ENCODE measurements around the gene UQCRC1.

The UQCRC1 gene

DNA sequence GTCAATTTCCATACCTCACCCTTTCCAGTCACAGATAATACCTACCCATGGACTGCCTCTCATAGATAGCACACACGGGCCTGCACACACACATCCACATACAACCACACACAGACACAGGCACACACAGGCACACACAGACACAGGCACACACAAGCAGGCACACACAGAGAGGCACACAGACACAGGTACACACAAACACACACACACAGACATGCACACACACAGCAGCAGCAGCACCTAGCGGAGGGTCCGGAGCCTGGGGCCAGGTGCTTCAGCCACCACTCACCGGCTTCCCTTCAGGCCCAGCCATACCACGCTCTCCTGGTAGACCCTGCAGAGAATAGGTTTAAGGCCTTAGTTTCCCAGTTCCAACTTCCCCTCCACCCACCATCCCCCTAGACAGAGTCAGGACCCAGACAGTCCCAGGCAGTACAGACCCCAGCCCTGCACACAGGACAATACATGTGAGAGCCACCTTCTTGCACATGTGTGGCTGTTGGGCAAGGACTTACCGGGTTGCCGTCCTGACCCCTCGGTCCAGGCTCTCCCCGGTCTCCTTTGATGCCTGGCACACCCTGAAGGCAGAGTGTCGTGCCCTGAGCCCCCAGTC, 35.4 kb downstream of the UQCRC1 start:
- no peak for DNase-seq (ENCODE audit: low read depth in 1 of 2, low spot score in 1 of 2)

DNA sequence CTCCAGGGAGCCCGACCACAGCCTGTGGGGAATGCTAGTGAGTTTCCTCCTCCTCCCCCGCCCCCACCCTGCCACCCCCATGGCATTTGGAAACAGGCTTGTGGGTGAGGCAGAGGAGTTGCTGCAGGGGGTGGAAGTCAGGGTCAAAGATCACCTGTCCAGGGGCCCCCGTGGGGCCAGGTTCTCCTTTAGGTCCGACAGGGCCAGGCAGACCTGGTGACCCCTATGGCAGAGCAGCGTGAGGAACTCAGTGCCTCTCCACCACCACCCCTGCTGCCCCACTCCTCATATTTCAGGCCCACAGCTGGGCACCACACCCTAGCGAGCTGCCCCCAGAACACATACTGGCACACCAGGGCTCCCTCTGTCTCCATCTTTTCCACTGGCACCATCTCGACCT, 36.9 kb downstream of the UQCRC1 start:
- no peak for DNase-seq (ENCODE audit: low read depth in 1 of 2, low spot score in 1 of 2)

DNA sequence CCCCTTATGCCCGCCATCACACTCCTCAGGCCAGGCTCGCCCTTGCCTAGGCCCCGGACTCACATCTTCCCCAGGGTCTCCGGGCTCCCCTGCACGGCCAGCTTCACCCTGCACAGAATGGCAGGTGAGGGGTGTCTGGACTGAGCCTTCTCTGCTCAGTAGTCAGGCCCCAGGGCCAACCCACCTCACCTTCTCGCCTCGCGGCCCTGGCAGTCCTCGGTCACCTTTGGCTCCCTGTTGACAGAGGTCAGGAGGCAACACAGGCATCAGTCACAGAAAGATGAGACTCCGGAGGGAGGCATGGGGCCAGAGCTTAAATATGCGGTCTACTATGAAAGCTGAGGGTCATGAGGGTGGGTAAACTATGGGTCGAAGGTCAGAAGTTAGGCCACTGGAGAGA, 37.5 kb downstream of the UQCRC1 start:
- DNase-seq (ENCODE audit: low read depth in 1 of 2, low spot score in 1 of 2), result no peak

DNA sequence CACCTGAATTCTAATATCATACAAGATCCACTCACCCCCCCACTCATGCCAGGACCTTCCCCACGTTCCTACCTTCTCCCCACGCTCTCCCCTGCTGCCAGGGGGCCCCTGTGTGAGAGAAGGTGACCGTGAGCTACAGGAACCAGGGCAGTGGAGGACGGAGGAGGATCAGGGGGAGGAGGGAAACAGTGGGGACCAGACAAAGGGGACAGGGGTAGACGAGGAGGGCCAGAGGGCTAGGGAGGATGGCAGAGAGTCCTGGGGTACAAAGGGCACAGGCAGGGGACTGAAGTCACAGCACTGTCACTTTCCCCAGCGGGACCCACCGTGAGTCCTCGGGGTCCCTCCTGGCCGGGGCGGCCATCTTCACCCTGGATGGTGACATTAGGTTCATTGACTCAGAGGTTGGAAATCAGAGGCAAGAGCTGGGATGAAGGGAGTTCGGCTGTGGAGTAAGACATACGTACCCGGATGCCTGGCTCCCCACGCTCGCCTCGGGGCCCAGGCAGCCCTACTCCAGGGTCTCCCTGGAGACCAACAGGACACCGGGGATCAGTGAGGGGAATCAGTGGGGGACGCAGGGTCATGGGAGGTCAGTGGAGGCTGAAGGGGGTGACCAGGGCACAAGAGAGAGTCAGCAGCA, 39.5 kb downstream of the UQCRC1 start:
- DNase-seq (ENCODE audit: low read depth in 1 of 2, low spot score in 1 of 2), result no peak

DNA sequence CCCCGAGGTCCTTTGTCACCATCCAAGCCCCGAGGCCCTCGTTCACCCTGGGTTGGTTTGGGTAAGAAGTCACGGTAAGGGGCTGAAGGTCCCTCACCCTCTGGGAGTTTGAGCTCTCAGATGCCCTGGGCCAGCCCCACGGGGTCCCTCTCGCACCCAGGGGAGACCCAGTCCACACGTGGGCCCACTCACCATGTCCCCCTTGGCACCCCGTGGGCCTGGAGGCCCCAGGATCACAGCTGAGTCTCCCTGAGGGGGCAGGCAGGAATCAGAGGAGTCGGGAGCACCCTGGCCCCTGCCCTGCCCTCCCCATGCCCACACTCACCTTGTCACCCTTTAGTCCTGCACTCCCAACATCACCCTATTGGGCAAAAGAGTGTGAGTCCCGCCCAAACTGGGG, 40.0 kb downstream of the UQCRC1 start:
- no peak for DNase-seq (ENCODE audit: low read depth in 1 of 2, low spot score in 1 of 2)

DNA sequence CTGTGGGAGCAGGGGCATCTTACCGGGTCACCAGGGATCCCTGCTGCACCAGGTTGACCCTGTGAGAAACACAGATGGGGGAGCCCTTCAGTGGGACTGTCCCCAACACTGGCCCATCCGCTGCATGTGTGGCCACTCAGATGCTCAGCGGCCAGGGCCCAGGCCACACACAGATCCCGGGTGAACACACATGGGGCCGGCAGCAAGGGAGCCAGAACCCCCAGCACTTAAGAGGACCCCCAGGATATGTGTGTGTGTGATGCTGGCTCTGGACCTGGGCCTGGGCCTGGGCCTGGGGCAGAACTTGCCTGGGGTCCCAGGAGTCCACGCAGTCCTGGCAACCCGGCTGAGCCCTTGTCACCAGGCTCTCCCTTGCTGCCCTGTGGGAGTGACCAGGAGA, 41.0 kb downstream of the UQCRC1 start:
- DNase-seq (ENCODE audit: low read depth in 1 of 2, low spot score in 1 of 2), result no peak

DNA sequence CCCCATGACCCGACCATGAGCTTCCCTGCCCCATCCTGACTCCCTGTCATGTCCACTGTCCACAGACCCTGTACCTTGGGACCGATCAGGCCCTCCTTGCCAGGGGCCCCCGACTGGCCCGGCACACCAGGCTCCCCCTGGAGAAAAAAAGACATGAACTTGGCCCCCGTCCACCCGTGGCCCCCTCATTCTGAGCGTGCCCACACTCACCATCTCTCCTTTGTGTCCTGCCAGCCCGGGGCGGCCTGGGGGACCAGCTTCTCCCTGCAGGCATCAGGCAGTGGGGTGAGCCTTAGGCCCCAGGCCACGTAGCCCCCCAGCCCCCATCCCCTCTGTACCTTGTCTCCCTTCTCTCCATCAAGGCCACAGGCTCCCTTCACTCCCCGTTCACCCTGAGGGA, 41.9 kb downstream of the UQCRC1 start:
- DNase-seq (ENCODE audit: low read depth in 1 of 2, low spot score in 1 of 2), result no peak

DNA sequence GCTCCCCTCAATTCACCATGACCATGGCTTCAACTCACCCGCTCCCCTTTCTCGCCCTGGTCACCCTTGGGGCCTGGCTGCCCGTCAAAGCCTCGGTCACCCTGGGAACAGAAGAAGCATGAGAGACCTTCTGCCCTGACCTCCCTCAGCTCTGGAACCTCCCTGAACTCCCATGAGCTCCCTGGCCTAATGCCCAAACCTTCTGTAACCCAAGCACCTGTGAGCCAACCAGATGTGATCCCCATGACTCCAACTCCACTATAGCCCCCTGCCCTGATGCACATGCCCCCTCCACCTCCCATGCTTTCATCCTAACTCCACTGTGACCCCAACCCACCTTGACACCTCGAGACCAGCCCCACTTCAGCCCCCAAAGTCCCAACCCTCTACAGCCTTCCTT, 42.4 kb downstream of the UQCRC1 start:
- DNase-seq (ENCODE audit: low read depth in 1 of 2, low spot score in 1 of 2), result no peak

DNA sequence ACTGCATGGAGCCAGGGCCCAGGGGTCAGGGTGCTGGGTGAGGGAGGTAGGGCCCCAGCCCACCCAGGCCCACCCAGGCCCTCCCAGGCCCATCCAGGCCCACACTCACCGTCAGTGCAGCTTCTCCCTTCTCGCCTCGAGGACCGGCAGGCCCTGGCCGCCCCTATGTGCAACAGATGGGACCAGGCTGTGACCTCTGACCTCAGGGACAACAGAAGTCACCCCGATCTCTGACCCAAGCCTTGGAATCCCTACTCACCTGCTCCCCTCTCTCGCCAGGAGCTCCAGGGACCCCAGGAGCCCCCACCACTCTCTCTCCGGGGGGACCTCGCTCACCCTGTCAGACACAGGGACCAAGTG, 43.1 kb downstream of the UQCRC1 start:
- DNase-seq (ENCODE audit: low read depth in 1 of 2, low spot score in 1 of 2), result no peak

DNA sequence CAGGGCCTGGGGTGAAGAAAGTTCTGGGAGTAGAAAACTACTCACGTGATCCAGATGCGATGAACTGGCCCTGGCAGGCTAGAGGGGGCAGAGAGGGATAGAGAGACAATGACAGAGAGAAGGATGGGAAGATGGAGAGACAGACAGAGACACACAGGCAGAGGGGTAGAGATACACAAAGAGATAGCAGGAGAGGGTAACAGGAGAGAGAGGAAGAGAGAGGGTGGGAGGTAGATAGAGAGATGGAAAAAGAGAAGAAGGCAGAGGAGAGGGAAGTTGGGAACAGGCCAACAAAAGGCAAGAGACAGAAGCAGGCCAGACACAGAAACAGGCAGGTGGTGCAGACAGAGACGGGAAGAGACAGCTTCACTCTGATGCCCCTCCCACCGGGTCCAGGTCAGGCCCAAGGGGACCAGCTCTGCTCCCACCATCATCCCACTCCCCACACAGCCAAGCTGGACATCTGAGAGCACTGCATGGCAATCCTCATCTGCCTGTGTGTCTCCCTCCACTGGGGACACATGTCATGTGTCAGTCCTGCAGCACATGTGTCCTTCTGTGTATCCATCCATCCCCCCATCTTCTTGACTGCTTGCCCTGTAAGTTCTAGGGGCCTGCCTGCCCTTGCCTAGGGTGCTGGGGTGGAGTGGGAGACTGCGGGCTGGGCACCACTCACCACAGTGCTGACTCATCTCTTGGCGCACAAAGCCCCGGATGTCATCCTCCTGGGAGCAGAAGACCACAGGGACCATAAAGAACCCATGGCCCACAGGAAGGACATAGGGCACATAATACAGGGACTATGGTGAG, 43.6 kb downstream of the UQCRC1 start:
- no peak for DNase-seq (ENCODE audit: low read depth in 1 of 2, low spot score in 1 of 2)

DNA sequence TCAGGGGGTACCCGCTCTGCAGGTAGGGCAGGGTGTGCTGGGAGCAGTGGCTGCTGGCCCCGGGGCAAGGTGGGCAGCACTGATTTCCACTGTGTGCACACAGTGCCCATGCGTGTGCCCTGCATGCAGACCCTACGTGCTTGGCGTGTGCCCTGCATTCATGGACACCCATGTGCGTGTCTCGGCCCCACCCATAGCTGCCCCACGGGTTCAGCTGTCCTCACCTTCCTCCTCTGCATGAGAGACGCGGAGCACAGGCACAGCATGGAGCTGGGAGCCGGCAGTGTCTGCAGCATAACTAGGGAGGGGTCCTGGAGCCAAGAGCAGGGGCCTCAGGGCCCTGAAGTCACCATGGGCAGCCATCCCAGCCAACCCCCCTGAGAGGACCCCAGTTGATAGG, 44.3 kb downstream of the UQCRC1 start:
- DNase-seq (ENCODE audit: low read depth in 1 of 2, low spot score in 1 of 2), result no peak

DNA sequence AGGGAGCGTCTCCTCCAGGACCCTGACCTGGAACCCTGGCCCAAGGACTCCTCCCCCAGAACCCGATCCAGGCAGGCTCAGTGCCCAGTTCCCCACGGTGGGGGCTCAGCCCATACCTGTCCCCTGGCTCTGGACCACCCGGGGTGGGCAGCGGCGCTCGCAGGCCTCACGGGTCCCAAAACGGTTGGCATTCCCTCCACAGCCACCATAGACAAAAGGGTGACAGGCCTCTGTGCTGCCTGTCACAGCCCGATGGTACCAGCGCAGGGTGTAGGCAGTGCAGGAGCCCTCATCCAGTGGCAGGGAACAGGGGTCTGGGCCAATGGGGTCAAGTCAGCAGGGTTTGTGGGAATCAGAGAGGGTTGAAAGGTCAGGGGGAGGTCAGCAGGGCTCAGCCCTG, 44.8 kb downstream of the UQCRC1 start:
- DNase-seq (ENCODE audit: low read depth in 1 of 2, low spot score in 1 of 2), result no peak

DNA sequence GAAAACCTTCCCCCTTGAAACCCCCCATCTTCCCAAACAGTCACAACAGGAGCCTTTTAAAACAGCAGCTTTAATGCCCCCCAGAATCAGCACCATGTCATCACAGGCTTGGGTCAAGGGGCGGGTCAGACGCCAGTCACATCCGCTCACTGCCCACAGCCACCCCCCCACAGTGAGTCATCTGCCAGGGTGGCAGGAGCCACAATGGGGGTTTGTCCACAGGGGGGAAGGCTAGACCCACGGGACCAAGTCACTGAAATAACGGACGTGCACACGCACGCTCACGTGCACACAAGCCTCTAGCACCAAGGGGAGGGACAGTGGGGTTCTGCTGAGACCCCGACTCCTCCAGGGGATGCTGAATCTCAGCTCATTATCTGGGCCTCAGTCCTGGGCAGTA, 45.4 kb downstream of the UQCRC1 start:
- DNase-seq (ENCODE audit: low read depth in 1 of 2, low spot score in 1 of 2), result no peak

DNA sequence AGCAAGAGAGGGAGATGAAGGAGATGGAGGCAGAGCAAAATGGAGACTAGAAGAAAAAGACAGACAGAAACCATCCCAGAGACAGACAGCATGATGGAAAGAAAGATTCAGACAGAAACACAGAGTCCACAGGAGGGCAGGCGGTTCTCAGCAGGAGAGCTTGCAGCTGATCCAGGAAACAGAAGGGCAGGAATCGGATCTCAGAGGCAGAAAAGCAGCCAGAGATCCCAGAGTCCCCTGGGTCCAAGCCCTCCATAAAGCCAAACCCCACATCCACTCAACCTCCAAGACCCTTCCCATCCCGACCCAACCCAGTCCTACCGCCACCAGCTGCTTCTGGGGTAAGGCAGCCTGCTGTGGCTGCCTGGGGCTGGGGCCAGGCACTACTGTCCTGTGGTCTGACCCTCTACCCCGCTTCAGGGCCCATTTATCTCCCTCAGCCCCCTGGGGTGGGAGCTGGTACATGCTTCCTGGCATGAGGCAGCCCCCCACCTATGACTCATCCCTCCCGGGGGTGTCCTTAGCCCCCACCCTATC, 46.0 kb downstream of the UQCRC1 start, which contains the start of gene UCN2:
Gene UCN2 (minus strand): TSS at position 400 of the 537 bp plus-strand sequence. CDS start 657 bp downstream, outside the sequence.
- DNase-seq (ENCODE audit: low read depth in 1 of 2, low spot score in 1 of 2), result no peak

DNA sequence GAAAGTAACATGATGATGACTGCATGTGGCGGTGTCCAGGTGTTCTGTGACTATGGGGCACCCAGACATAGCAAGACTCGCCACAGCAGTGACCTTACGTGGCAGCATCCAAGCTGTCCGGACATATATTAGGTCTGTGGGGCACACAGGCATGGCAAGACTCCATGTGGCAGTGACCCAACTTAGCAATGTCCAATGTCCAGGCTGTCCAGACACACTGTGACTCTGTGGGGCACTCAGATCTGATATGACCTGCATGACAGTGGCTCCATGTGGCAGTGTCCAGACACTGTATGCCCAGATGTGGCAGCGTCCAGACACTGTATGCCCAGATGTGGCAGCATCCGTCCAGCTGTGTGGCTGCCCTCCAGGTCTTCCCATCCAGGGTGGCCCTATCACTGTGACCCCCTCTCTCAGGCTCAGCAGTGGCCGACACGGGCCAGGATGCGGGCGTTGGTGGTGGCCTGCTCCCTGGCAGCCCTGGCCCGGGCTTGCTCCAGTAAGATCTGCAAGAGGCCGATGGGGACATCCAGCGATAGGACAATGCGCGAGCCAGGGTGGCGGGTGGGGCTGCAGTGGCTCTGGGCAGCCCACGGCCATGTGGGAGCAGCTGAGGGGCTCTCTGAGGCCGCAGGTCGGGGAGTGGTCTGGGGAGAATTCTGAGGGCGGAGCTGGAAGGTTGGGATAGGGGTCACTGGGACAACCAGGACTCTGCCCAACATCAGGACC, 46.9 kb downstream of the UQCRC1 start:
- no peak for DNase-seq (ENCODE audit: low read depth in 1 of 2, low spot score in 1 of 2)

DNA sequence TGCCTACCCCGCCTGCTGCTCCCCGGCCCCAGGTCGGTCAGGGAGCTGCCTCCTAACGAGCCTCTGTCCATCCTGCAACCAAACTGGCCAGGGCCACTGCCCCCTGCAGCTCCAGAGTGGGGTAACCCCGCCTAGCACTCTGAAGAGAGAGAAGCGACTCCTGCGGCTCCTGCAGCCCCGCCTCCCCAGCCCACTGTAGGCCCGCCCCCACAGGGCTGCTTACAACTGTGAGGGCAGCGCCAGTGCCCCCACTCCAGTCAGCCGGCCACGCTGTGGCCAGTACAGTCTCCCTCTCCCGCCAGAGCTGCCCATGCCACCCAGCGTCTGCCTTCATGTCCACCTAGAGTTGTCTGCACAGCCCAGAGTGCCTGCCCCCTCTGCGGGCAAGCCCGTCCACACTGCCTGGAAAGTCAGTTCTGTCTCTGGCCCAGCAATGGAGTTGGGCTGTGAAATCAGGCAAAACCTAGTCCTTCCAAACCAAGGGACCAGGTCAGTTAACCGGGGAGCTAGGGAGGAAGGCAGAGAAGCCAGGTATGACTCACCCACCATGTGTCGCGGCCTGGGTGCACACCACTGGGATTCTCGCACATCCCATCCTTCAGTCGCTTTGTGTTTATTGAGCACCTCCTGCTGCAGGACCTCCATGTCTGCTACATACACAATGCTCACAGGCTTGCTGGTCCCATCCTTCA, 48.3 kb downstream of the UQCRC1 start:
- no peak for DNase-seq (ENCODE audit: low read depth in 1 of 2, low spot score in 1 of 2)

DNA sequence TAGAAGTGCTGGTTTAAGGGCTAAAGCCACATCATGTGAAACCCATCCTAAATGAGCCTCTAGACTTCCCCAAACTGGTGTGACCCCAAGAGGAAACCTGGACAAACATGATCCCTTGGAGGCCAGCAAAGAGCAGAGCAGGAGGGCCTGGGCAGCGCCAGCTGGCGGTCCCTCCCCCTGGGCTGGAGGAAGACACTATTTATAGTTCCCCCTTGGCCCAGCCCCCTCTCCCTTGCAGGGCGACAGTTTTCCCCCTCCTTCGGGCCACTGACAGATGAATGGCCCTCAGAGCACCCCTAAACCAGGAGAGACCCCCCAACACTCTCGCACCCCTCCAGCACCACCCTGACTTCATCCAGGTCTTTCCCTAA, 48.8 kb downstream of the UQCRC1 start:
- no peak for DNase-seq (ENCODE audit: low read depth in 1 of 2, low spot score in 1 of 2)

DNA sequence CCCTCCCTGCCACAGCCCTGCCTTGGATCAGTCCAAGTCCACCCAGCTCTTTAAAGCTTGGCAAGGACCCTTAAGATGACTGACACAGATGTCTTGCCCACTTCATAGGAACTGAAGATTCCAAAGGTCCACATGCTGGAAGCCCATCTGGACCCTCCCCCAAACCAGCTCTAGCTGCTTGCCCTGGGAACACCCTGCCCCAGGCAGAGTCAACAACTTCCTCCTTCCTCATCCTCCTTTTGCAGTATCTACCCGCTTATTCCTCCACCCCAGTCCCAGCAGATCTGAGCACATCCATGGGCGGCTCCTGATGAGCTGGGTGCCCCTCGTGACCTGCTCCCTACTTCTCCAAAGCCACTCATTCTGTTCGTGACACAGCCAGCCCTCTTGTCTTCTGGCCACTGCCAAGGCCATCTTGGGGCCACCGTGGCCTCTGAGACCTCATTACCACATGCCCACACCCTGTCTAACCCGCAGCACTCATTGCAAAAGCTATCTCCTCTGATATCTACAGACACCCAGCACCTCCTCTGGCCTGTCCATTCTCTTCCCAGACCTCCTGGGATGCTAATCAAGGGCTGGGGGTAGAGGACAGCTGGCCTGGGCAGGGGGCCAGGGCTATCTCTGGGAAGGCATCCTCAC, 50.8 kb downstream of the UQCRC1 start:
- no peak for DNase-seq (ENCODE audit: low read depth in 1 of 2, low spot score in 1 of 2)

DNA sequence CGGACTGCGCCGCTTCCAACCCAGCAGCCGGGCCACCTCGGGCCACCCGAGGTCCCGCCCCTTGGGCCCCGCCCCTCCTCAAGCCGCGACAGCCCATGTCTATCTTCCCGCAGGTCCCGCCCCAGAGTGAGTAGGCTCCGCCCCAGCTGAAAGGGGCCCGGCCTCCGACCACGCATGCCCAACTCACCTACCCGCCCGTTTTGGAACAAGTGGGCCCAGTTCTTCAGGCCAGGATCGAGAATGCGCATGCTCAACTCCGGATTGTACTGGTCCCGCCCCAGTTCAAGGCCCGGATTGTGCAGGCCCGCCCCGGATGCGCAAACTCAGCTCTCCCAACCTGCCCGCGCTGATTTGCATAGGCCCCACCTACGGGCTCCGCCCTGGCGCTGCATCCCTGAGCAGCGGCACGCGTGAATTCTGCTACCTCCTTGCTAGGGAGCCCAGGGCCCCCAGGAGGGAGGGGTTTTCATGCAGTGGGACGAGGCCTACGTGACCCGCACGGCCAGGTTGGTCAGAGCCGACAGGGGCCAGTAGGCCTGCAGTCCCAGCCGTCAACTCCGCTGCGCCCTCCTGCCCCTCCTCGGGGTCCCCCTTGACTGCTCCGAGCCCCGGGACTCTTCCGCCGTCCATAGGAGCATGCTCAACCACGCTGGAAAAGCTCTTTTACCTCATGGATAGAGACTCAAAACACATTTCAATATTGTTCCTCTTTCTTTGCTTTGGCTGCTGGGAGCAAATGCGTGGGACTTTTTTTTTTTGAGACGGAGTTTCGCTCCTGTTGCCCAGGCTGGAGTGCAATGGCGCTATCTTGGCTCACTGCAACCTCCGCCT, 52.4 kb downstream of the UQCRC1 start, which contains the start of gene PFKFB4:
Gene PFKFB4 (minus strand): TSS at position 8 of the 831 bp plus-strand sequence. CDS start 26 bp downstream, outside the sequence.
- peak; percentile 98 to 99 for DNase-seq (ENCODE audit: low read depth in 1 of 2, low spot score in 1 of 2)

All from stimulated activated CD4-positive, alpha-beta T cell treated with anti-CD3 and anti-CD28 coated beads, Interleukin-15, amount 100 ng/mL, for 1 hour (primary cell).